NCI-H460 (cell line): ENCODE measurements around the gene RASSF4. TPM values are rescaled to one million over a fixed set of nuclear protein-coding genes. Genes with fewer than 3 reads are reported as not detected.

Source experiments
- DNase-seq: peaks from one replicate; pipeline ENCODE4 v3.0.0-alpha.2; 2016; ENCODE audit warnings: low read depth; ENCODE audit errors: extremely low read depth
- total RNA-seq: library from RNA; depleted of rRNA; stranded (reverse); fragments of >200 nt; shearing (Covaris generic); gene quantifications from 2 replicates; pipeline ENCODE4 v1.2.3, GENCODE V29; 2014

The RASSF4 gene
- total RNA-seq, 1 experiment from 2014 or later, result 0.94 TPM

GRCh38 chr10:44983895-44984278, 24.3 kb downstream of the RASSF4 start:
- no peak for DNase-seq

DNA sequence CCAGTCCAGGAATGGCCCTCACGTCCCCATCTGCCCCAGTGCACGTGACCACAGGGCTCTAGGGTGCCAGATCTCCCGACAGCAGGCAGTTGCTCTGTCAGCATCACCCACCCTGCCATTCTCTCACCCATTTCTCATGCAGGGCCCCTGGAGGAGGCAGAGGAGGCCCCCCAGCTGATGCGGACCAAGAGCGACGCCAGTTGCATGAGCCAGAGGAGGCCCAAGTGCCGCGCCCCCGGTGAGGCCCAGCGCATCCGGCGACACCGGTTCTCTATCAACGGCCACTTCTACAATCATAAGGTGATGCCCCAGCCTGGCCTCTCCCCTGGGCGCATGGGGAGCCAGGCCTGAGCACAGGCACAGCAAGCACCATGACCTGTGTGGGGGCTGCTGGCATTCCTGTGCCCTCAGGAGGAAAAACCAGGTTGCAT, 25.1 kb downstream of the RASSF4 start:
- DNase-seq, result no peak

DNA sequence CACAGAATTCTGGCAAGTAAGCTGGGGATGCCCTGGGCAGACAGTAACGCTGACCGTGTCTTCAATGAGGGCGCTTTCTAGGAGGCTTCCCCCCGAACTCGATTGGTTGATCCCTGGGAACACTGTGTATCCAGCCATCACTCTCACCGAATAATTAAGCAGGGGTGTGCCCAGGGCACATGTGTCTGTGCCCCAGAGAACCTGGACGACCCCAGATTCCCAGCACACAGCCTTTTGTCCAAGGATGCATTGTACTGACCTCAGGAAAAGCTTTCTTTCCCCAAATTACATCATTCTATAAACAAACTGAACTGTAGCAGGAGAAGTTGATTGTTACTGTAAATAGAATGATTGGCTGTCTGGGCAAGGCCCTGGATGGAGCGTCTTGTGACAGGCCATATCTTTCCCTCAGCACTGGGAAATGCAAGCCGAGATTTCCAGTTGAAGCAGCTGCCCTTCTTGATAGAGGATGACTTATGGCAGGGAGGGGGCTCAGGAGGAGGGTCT, 25.6 kb downstream of the RASSF4 start:
- DNase-seq, result no peak

GRCh38 chr10:44986179-44986578, 26.6 kb downstream of the RASSF4 start:
- DNase-seq, result no peak

DNA sequence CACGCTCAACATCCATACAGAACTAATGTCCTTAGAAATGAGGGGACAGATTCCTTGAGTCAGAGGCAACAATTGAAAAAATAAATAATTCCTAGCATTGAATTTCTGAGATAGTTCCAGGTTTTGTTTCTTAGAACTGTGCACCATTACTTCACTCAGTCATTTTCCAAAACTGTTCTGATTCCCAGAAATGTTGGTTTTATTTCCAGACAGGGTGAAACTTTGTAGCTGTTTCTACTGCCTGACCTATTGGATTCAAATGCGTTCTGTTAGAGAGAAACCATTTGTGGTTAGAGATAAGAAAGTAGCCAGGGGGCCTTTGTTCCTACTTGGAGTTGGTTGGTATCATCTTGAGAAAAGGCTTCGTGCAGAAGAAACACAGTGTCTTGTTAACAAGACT, 27.1 kb downstream of the RASSF4 start:
- DNase-seq, result no peak

DNA sequence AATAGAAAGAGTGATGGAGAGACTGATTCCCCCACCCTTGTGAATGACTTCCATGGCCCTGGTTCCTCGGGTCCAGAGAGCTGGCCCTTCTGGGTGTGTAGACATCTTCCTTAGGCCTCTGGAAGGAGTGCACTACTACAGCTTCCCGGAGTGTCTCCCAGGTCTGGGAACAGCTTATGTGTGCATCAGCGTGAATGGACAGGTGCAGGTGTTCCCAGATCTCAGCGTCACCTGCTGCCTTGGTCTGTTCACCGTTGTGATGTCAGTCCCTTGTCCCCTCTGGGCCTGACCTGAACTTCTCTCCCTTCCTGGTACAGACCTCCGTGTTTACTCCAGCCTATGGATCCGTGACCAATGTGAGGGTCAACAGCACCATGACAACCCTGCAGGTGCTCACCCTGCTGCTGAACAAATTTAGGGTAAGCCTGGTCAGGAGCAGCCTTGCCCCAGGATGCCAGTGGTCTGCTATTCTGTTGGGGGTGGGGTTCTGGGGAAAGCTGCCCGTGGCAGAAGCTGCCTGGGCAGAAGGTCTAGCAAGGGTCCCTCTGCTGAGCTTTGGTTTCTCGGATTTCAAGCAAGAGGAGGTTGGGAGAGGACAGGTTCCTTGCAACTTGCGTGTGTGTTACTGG, 29.5 kb downstream of the RASSF4 start:
- no peak for DNase-seq

DNA sequence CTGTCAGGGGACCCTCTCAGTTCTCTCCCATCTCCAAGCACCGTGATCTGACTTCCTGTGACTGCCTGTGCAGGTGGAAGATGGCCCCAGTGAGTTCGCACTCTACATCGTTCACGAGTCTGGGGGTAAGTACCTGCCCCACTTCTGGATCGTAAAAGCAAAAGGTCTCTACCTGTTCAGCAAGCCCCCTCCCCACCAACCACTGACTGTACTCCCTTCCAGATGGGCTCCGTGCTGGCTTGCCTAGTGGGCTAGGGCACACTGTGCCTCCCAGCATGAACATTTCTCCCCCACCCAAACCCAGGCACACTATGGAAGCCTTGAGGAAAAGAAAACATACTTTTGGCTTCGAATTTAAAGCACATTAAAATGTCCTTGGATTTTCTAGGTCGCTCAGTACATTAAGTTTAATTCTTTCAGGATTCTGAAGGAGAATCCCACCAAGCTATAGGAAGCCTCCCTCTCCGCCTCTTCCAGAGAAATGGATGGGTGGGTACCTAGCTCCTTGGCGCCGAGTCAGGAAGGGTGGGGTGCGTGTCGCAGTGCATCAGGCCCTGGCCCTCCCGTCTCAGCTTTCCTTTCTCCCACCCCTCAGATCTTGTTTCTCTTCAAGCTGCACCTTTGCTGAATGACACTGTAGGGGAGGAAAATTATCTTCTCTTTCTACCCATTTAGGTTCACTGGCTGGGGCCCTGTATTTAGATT, 30.1 kb downstream of the RASSF4 start:
- no peak for DNase-seq

DNA sequence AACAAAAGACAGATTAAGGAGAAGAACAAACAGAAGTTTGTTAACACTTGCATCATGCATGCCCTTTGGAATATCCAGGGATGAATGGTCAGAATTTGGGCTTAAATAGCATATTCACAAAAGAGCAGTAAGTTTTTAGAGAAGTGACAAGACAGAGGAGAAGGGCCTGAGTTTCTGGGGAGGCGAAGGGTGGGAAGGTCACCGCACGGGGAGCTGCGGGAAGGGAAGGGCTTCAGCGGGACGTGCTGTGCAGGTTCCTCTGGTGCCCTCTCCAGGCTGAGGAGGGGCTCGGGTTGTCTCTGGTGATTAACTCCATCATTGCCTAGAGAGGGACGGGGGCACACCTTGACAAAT, 30.7 kb downstream of the RASSF4 start:
- no peak for DNase-seq

DNA sequence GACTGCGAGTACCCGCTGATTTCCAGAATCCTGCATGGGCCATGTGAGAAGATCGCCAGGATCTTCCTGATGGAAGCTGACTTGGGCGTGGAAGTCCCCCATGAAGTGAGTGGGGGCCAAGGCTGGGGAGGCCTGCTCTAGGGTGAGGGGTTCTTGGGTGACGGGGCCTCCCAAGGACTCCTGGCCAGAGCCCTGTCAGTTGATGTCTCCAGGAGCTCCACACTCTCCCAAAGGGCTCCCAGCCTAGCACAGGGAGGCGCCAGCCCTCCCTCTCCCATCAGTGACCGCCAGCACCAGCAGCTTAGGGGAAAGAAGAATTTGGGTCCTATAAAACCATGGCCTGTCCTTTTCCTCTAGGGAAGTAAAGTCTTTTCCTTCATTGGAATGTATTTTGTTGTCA, 31.4 kb downstream of the RASSF4 start:
- no peak for DNase-seq

GRCh38 chr10:44991571-44991970, 32.0 kb downstream of the RASSF4 start:
- no peak for DNase-seq

- DNase-seq, result no peak
Measured at GRCh38 chr10:44992070-44992731, 32.6 kb downstream of the RASSF4 start.

GRCh38 chr10:44992732-44993225, 33.2 kb downstream of the RASSF4 start:
- no peak for DNase-seq

DNA sequence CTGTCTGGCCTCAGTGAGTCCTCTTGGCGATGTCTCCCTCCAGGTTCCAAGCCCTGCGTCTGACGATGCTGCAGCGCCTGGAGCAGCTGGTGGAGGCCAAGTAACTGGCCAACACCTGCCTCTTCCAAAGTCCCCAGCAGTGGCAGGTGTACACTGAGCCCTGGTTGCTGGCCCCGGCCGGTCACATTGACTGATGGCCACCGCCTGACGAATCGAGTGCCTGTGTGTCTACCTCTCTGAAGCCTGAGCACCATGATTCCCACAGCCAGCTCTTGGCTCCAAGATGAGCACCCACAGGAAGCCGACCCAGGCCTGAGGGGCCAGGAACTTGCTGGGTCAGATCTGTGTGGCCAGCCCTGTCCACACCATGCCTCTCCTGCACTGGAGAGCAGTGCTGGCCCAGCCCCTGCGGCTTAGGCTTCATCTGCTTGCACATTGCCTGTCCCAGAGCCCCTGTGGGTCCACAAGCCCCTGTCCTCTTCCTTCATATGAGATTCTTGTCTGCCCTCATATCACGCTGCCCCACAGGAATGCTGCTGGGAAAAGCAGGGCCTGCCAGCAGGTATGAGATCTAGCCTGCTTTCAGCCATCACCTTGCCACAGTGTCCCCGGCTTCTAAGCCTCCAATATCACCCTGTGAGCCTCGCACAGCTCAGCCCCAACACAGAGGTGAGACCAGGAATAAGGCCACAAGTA, 33.8 kb downstream of the RASSF4 start:
- DNase-seq, result no peak

DNA sequence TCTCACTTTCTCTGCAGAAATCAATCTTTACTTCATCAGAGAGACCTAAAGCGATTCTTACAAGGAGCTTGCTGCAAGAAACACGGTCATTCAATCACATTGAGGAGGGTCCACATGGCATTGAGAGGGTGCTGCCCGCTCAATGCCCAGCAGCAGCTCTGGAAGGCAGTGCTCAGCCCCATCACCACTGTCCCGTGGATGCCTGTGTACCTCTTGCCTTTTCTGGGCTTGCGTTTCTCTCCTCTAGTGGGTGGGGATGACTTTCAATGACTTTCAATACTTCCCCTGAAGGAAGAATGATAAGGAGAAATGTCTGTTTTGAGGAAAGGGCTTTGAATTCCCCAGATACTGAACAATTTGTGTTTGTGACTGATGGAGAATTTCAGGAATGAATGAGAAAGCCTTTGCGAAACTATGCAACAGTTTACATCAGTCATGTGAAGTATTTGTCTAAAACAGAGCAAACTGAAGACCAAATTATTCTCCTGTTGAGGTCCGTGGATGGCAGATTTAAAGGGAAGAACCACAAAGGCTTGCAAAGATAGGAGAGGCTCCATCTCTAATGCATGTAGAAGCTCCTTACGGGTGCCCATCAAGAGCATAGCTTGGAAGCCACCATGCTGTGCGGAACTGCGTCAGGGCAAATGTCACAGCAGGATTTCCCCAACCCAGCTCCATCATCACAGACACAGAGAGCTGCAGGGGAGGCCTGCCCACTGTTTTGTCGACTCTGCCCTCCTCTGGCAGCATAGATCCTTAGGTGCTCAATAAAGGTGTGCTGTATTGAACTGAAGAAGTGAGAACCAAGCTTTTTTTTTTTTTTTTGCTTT, 34.5 kb downstream of the RASSF4 start:
- DNase-seq, result no peak

GRCh38 chr10:44994752-44995530, 35.3 kb downstream of the RASSF4 start:
- no peak for DNase-seq

DNA sequence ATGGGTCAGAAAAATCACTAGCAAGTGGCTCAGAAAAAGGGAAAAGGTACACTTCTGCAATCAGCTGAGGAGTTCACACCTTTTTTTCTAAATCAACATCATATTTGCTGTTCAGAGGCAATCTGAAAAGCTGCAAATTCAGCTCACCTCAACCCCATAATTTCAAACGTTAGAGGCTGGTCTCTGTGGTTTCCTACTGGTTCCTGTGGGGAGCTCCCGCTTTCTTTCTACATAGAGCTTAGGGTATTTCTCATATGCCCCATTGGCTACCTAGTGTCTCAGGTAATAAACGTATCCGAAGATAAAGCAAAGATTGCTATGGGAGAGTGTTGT, 35.9 kb downstream of the RASSF4 start:
- DNase-seq, result no peak

- no peak for DNase-seq
Measured at GRCh38 chr10:44995914-44996669, 36.5 kb downstream of the RASSF4 start.

- no peak for DNase-seq
Measured at GRCh38 chr10:44997105-44997748, 37.6 kb downstream of the RASSF4 start.
